Activated CD8-positive, alpha-beta T cell treated with anti-CD3 and anti-CD28 coated beads, Interleukin-2, amount 10 ng/mL, durations not matched to agents 7 days and 5 days (primary cell): ENCODE measurements around the gene MAN1B1. TPM values are rescaled to one million over a fixed set of nuclear protein-coding genes. Genes with fewer than 3 reads are reported as not detected.
"Not testable (repeated sequence)": the region's sequence is repeated elsewhere in the genome, so short reads cannot be mapped to it uniquely, and the experiment has no call there.

Source experiments
- ATAC-seq: fragments of 150-1000 bp; cut with Tn5 transposase; one replicate; pipeline ENCODE4 v1.10.0; 2021; ENCODE audit warnings: moderate library complexity
- CTCF ChIA-PET: fragments of 350-600 bp; sonication (Branson Sonifier 250); formaldehyde crosslinking; loops from one replicate; lab custom pipeline; 2021; ENCODE audit warnings: antibody characterized with exemption; lab: Charles Lee
- POLR2A ChIA-PET: fragments of 350-600 bp; sonication (Branson Sonifier 250); formaldehyde crosslinking; loops from one replicate; lab custom pipeline; 2021; ENCODE audit warnings: antibody characterized with exemption; lab: Charles Lee
- DNase-seq: peaks from one replicate; pipeline ENCODE4 v3.0.0-alpha.2; 2020
- H3K27ac Mint-ChIP-seq: one replicate; pipeline ENCODE4 v1.8.0; 2021; ENCODE audit warnings: mild to moderate bottlenecking, mixed read lengths
- H3K27me3 Mint-ChIP-seq: one replicate; pipeline ENCODE4 v1.8.0; 2021; ENCODE audit warnings: low read depth, mixed read lengths
- H3K36me3 Mint-ChIP-seq: one replicate; pipeline ENCODE4 v1.8.0; 2021; ENCODE audit warnings: low read depth, mixed read lengths
- H3K4me1 Mint-ChIP-seq: one replicate; pipeline ENCODE4 v1.8.0; 2021; ENCODE audit warnings: low read depth, mixed read lengths
- H3K4me3 Mint-ChIP-seq: one replicate; pipeline ENCODE4 v1.8.0; 2021; ENCODE audit warnings: mild to moderate bottlenecking, mixed read lengths
- H3K9me3 Mint-ChIP-seq: one replicate; pipeline ENCODE4 v1.8.0; 2022; ENCODE audit warnings: mixed read lengths; ENCODE audit not compliant: insufficient read depth
- total RNA-seq, 2 experiments: library from RNA; stranded (reverse); gene quantifications; one replicate each; pipeline ENCODE4 v1.2.3, GENCODE V29; 2021

The MAN1B1 gene
- total RNA-seq, 2 experiments from 2014 or later: 42.2 to 49.2 TPM

GRCh38 chr9:137053944-137054931, 32.5 kb upstream of the MAN1B1 start, which contains the start of gene ENTPD2:
Gene ENTPD2 (minus strand): TSS chr9:137054061. CDS start chr9:137053997, 64 bp downstream.
- Mint-ChIP-seq H3K4me3 (no peak within 1 kb of the TSS), H3K27ac (no peak within 1 kb of the TSS), H3K9me3 (no peaks in the 10 kb centered on the region), H3K4me1 (no peaks in the 10 kb centered on the region), H3K27me3 (peaks cover 27% of the 10 kb centered on the region), H3K36me3 (no peaks in the 10 kb centered on the region)
- DNase-seq: peak; percentile 52
- peak; percentile 67 for ATAC-seq
- ChIA-PET POLR2A (no interaction called here), CTCF (interaction anchor here (6.0 kb wide), 1 partner anchor 13 kb away, joined by 31 read pairs; no protein-coding TSS in a partner anchor)

GRCh38 chr9:137054932-137055384, 31.8 kb upstream of the MAN1B1 start:
- no peaks in the 10 kb centered on the region for H3K9me3 Mint-ChIP-seq
- H3K4me3 Mint-ChIP-seq: no peak overlapping the region
- DNase-seq (no peak), ATAC-seq (no peak)
- H3K27ac Mint-ChIP-seq: no peak overlapping the region
- no peaks in the 10 kb centered on the region for H3K36me3 Mint-ChIP-seq
- no peaks in the 10 kb centered on the region for H3K4me1 Mint-ChIP-seq
- peaks cover 20% of the 10 kb centered on the region for H3K27me3 Mint-ChIP-seq
- ChIA-PET POLR2A (no interaction called here), CTCF (interaction anchor here (1.2 to 6.0 kb wide), 3 partner anchors 8 to 13 kb away, joined by 3 to 31 read pairs (median 8); partner anchors contain the start of gene NPDC1)

GRCh38 chr9:137055385-137056364, 31.1 kb upstream of the MAN1B1 start:
- no peak for DNase-seq
- Mint-ChIP-seq H3K36me3 (no peaks in the 10 kb centered on the region), H3K27me3 (peaks cover 13% of the 10 kb centered on the region), H3K27ac (no peak overlapping the region), H3K4me3 (no peak overlapping the region), H3K9me3 (no peaks in the 10 kb centered on the region), H3K4me1 (no peaks in the 10 kb centered on the region)
- ChIA-PET POLR2A (no interaction called here), CTCF (interaction anchor here (1.0 to 6.0 kb wide), 5 partner anchors 8 to 20 kb away, joined by 3 to 31 read pairs (median 4); partner anchors contain the start of gene NPDC1)
- no peak for ATAC-seq

- no peaks in the 10 kb centered on the region for H3K4me1 Mint-ChIP-seq
- ATAC-seq (no peak), DNase-seq (no peak)
- H3K27me3 Mint-ChIP-seq: peaks cover 13% of the 10 kb centered on the region
- no peak overlapping the region for H3K4me3 Mint-ChIP-seq
- CTCF ChIA-PET: interaction anchor here (1.5 to 6.0 kb wide), 2 partner anchors 11 to 21 kb away, joined by 4 to 31 read pairs; no protein-coding TSS in a partner anchor
- POLR2A ChIA-PET: no interaction called here
- H3K9me3 Mint-ChIP-seq: no peaks in the 10 kb centered on the region
- no peaks in the 10 kb centered on the region for H3K36me3 Mint-ChIP-seq
- H3K27ac Mint-ChIP-seq: no peak overlapping the region
Observed at GRCh38 chr9:137056739-137057415, 29.9 kb upstream of the MAN1B1 start.

- CTCF ChIA-PET: interaction anchor here (6.0 kb wide), 1 partner anchor 10 kb away, joined by 31 read pairs; no protein-coding TSS in a partner anchor
- no peak for ATAC-seq
- POLR2A ChIA-PET: no interaction called here
Observed at GRCh38 chr9:137057545-137057944, 29.2 kb upstream of the MAN1B1 start.

GRCh38 chr9:137058521-137059234, 28.1 kb upstream of the MAN1B1 start:
- ATAC-seq (no peak), DNase-seq (no peak)
- Mint-ChIP-seq H3K27me3 (peaks cover 3% of the 10 kb centered on the region), H3K4me3 (no peak overlapping the region), H3K4me1 (no peaks in the 10 kb centered on the region), H3K27ac (no peak overlapping the region), H3K9me3 (no peaks in the 10 kb centered on the region), H3K36me3 (no peaks in the 10 kb centered on the region)
- ChIA-PET POLR2A (interaction anchor here (0.5 to 2.1 kb wide), 2 partner anchors 11 to 331 kb away, joined by 3 to 6 read pairs; no protein-coding TSS in a partner anchor), CTCF (interaction anchor here (0.6 to 6.0 kb wide), 6 partner anchors 9 to 178 kb away, joined by 3 to 31 read pairs (median 4); partner anchors contain the start of gene NPDC1)

More at GRCh38 chr9:137057545-137057944, 29.2 kb upstream of the MAN1B1 start:
- no peak for DNase-seq
- Mint-ChIP-seq H3K27me3 (peaks cover 7% of the 10 kb centered on the region), H3K4me3 (no peak overlapping the region), H3K36me3 (no peaks in the 10 kb centered on the region), H3K9me3 (no peaks in the 10 kb centered on the region), H3K27ac (no peak overlapping the region), H3K4me1 (no peaks in the 10 kb centered on the region)

- Mint-ChIP-seq H3K27ac (no peak overlapping the region), H3K36me3 (peaks cover 6% of the 10 kb centered on the region), H3K4me1 (peaks cover 3% of the 10 kb centered on the region), H3K9me3 (no peaks in the 10 kb centered on the region), H3K4me3 (no peak overlapping the region), H3K27me3 (no peaks in the 10 kb centered on the region)
- DNase-seq (no peak), ATAC-seq (no peak)
- ChIA-PET POLR2A (no interaction called here), CTCF (interaction anchor here (2.0 to 2.2 kb wide), 2 partner anchors 16 to 37 kb away, joined by 5 to 18 read pairs; partner anchors contain the start of gene NPDC1)
Observed at GRCh38 chr9:137062384-137062783, 24.4 kb upstream of the MAN1B1 start.

- DNase-seq, ATAC-seq, H3K27me3 Mint-ChIP-seq, H3K4me1 Mint-ChIP-seq, H3K4me3 Mint-ChIP-seq, POLR2A ChIA-PET, H3K9me3 Mint-ChIP-seq, H3K27ac Mint-ChIP-seq, H3K36me3 Mint-ChIP-seq: not testable (repeated sequence)
- CTCF ChIA-PET: interaction anchor here (2.0 to 2.2 kb wide), 2 partner anchors 16 to 37 kb away, joined by 5 to 18 read pairs; partner anchors contain the start of gene NPDC1
Observed at GRCh38 chr9:137062798-137063197, 24.0 kb upstream of the MAN1B1 start.

GRCh38 chr9:137063311-137064026, 23.3 kb upstream of the MAN1B1 start:
- H3K36me3 Mint-ChIP-seq: peaks cover 10% of the 10 kb centered on the region
- peaks cover 11% of the 10 kb centered on the region for H3K4me1 Mint-ChIP-seq
- no peak for DNase-seq
- ChIA-PET POLR2A (no interaction called here), CTCF (interaction anchor here (0.8 to 2.5 kb wide), 9 partner anchors 8 to 161 kb away, joined by 3 to 18 read pairs (median 5); partner anchors contain the start of genes NPDC1 and UAP1L1)
- H3K9me3 Mint-ChIP-seq: no peaks in the 10 kb centered on the region
- ATAC-seq: no peak
- no peaks in the 10 kb centered on the region for H3K27me3 Mint-ChIP-seq
- H3K4me3 Mint-ChIP-seq: no peak overlapping the region
- H3K27ac Mint-ChIP-seq: no peak overlapping the region
